Endothelial cell of umbilical vein (primary cell): ENCODE results near the gene AP2A2. TPM values are rescaled to one million over a fixed set of nuclear protein-coding genes. Genes with fewer than 3 reads are reported as not detected.

Experiments used
- BruUV-seq: library from RNA; stranded (reverse); fragments of 400-500 nt; replicated peaks from 2 replicates; lab custom pipeline; 2021; lab: Mats Ljungman, UMichigan
- CTCF ChIA-PET: fragments of 300-600, 350-600 bp; sonication (Branson Sonifier 250); formaldehyde crosslinking; loops from one replicate; lab custom pipeline; 2021; ENCODE audit warnings: antibody characterized with exemption, inconsistent platforms; lab: Charles Lee
- POLR2A ChIA-PET: fragments of 300-600, 350-600 bp; sonication (Branson Sonifier 250); formaldehyde crosslinking; loops from one replicate; lab custom pipeline; 2021; ENCODE audit warnings: antibody characterized with exemption, inconsistent platforms; lab: Charles Lee
- DNase-seq: peaks from one replicate; pipeline ENCODE4 v3.0.0-alpha.2; 2011; ENCODE audit warnings: low read depth, low spot score
- FAIRE-seq: peaks from 2 replicates; lab custom pipeline; 2011; peaks lifted over from hg19 to GRCh38; lab: Jason Lieb, UNC
- H2AFZ ChIP-seq: 2 replicates; pipeline ENCODE4 v1.6.0; 2012; ENCODE audit warnings: low read depth, low read length, control low read depth, inconsistent platforms
- H3K27ac ChIP-seq: 2 replicates; pipeline ENCODE4 v1.5.1; 2011; ENCODE audit warnings: low read depth, mild to moderate bottlenecking, control low read depth, low read length, moderate library complexity; ENCODE audit not compliant: insufficient read depth
- H3K27me3 ChIP-seq, 2 experiments: 2 replicates each; pipeline versions ENCODE4 v1.6.0 to v1.6.1; 2011; ENCODE audit warnings: low read length in 2 of 2, mixed read lengths in 1 of 2; ENCODE audit not compliant: control insufficient read depth in 2 of 2, insufficient read depth in 2 of 2
- H3K36me3 ChIP-seq, 2 experiments: 2 replicates in 1 of 2; 3 replicates in 1 of 2; pipeline ENCODE4 v1.5.1; 2011; ENCODE audit warnings: low read length in 2 of 2, mild to moderate bottlenecking in 1 of 2, moderate library complexity in 1 of 2; ENCODE audit not compliant: control insufficient read depth in 2 of 2, insufficient read depth in 2 of 2; ENCODE audit errors: extremely low read depth in 1 of 2
- H3K4me1 ChIP-seq: 3 replicates; pipeline ENCODE4 v1.5.1; 2011; ENCODE audit warnings: mild to moderate bottlenecking, low read length; ENCODE audit not compliant: control insufficient read depth, insufficient read depth; ENCODE audit errors: extremely low read depth
- H3K4me2 ChIP-seq: 2 replicates; pipeline ENCODE4 v1.6.1; 2011; ENCODE audit warnings: low read length, control low read depth, mixed read lengths; ENCODE audit not compliant: insufficient read depth
- H3K4me3 ChIP-seq, 3 experiments: fragments of 200-600 bp in 1 of 3; sonication (generic), shearing (Covaris generic) in 1 of 3; replicated peaks in 1 of 3; 2 replicates each; pipeline ENCODE4 v1.5.1; 2011 to 2016; ENCODE audit warnings: control low read depth in 3 of 3, low read length in 3 of 3, mild to moderate bottlenecking in 2 of 3, inconsistent platforms in 1 of 3, low read depth in 1 of 3, moderate library complexity in 1 of 3; ENCODE audit not compliant: insufficient read depth in 1 of 3
- H3K79me2 ChIP-seq: 2 replicates; pipeline ENCODE4 v1.6.0; 2012; ENCODE audit warnings: low read length, inconsistent platforms; ENCODE audit not compliant: control insufficient read depth, insufficient read depth
- H3K9ac ChIP-seq: replicated peaks from 2 replicates; pipeline ENCODE3; 2011; ENCODE audit warnings: low read length, control low read depth; ENCODE audit not compliant: insufficient read depth; ENCODE audit errors: extremely low read depth
- H3K9me1 ChIP-seq: replicated peaks from 3 replicates; pipeline ENCODE4 v1.6.0; 2011; ENCODE audit warnings: mild to moderate bottlenecking, low read length; ENCODE audit not compliant: control insufficient read depth, insufficient read depth; ENCODE audit errors: extremely low read depth
- H3K9me3 ChIP-seq: replicated peaks from 2 replicates; pipeline ENCODE4 v1.5.1; 2012; ENCODE audit warnings: low read length, inconsistent platforms; ENCODE audit not compliant: control insufficient read depth, insufficient read depth
- H4K20me1 ChIP-seq: replicated peaks from 2 replicates; pipeline ENCODE3; 2011; ENCODE audit warnings: mild to moderate bottlenecking, low read length; ENCODE audit not compliant: control insufficient read depth, insufficient read depth; ENCODE audit errors: extremely low read depth
- CTCF ChIP-seq, 2 donors: IDR thresholded peaks; 1 replicate in 1 of 2; 2 replicates in 1 of 2; pipeline ENCODE4 v1.5.1; 2011; ENCODE audit warnings: low read length in 2 of 2, mild to moderate bottlenecking in 2 of 2, moderate library complexity in 2 of 2, control low read depth in 1 of 2, inconsistent platforms in 1 of 2, low read depth in 1 of 2; ENCODE audit not compliant: insufficient read depth in 1 of 2; ENCODE audit errors: extremely low read depth in 1 of 2
- EZH2 ChIP-seq: IDR thresholded peaks from 2 replicates; pipeline ENCODE4 v1.6.1; 2012; ENCODE audit warnings: borderline replicate concordance, low read depth, mild to moderate bottlenecking, moderate library complexity, low read length, inconsistent platforms; ENCODE audit not compliant: severe bottlenecking
- FOS ChIP-seq: IDR thresholded peaks from 2 replicates; pipeline ENCODE4 v1.6.1; 2011; ENCODE audit warnings: mild to moderate bottlenecking, low read length, moderate library complexity, borderline replicate concordance; ENCODE audit not compliant: insufficient read depth
- GATA2 ChIP-seq: IDR thresholded peaks from 2 replicates; pipeline ENCODE4 v1.7.0; 2011; ENCODE audit warnings: low read depth, mild to moderate bottlenecking, moderate library complexity, mixed read lengths, low read length; ENCODE audit not compliant: insufficient read length, insufficient read depth
- JUN ChIP-seq: IDR thresholded peaks from 2 replicates; pipeline ENCODE4 v1.6.1; 2011; ENCODE audit warnings: borderline replicate concordance, low read depth; ENCODE audit not compliant: insufficient read length, insufficient read depth
- MYC ChIP-seq: IDR thresholded peaks from one replicate; pipeline ENCODE4 v1.6.1; 2011; ENCODE audit warnings: mild to moderate bottlenecking, low read depth, low read length
- POLR2A ChIP-seq: IDR thresholded peaks from 2 replicates; pipeline ENCODE4 v1.6.1; 2012; ENCODE audit warnings: low read depth, mild to moderate bottlenecking, control low read depth, low read length
- POLR2AphosphoS5 ChIP-seq: IDR thresholded peaks from 2 replicates; pipeline ENCODE4 v1.6.1; 2012; ENCODE audit warnings: low read depth, mild to moderate bottlenecking, control low read depth, low read length, moderate library complexity; ENCODE audit not compliant: insufficient read depth
- dilution Hi-C: fragments of 300-500 bp; cut with MboI; formaldehyde crosslinking; loops from one replicate; pipeline ENCODE4 v1.15.0; 2019; ENCODE audit warnings: low sequenced_read_pairs; ENCODE audit not compliant: extremely low pct_ligation_motif_present
- intact Hi-C: fragments of 100-400 bp; cut with micrococcal nuclease; formaldehyde crosslinking; loops from one replicate; pipeline ENCODE4 v1.10.0; 2022
- polyA plus RNA-seq, 4 experiments: library from polyadenylated mRNA; depleted of rRNA in 3 of 4; stranded (reverse) in 3 of 4; unstranded in 1 of 4; fragments of >200 nt; gene quantifications; 2 replicates each; pipeline versions ENCODE4 v1.2.1 to v1.2.3, GENCODE V29; 2011 to 2012; ENCODE audit warnings: missing spikeins in 1 of 4
- total RNA-seq: library from RNA; stranded (reverse); gene quantifications from 2 replicates; pipeline ENCODE4 v1.2.3, GENCODE V29; 2021
- TF ChIP-seq, protein P1 (sequence below): IDR thresholded peaks from 2 replicates; pipeline ENCODE4 v1.6.1; 2011; ENCODE audit not compliant: insufficient read depth, insufficient read length

The AP2A2 gene
- total and polyA plus RNA-seq, 2 donors (not counting 3 experiments of a cell fraction or from before 2014, with no cell fraction given) = 89.5 to 92.6 TPM

DNA sequence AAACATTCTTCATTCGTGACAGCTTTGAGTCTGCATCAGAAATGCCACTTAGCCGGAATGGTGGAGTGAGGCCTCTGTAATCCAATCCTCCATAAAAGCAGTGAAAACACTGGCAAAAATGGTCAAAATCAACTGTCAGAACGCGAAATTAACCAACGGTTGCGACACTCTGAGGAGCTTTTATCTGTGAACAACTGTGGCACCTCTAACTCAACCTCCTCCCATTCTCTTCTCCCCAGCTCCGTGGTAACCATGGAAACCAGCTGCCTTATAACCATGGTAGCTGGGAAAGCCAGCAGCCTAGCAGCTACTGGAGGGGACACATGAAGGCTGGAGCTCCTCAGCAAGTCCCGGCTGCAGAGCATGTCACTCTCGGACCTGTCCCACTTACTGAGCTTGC lies 20.3 kb downstream of the AP2A2 start:
- intact Hi-C loops (no loop called here), dilution Hi-C loops (no loop called here)
- CTCF ChIA-PET = no interaction called here
- no peak overlapping the region for H2AFZ ChIP-seq
- TF ChIP-seq GATA2 (no peak), FOS (no peak), POLR2A (no peak), POLR2AphosphoS5 (no peak), JUN (no peak), CTCF (IDR thresholded peaks at IDR 0.05; ENCODE audit: extremely low read depth in 1 of 2, insufficient read depth in 1 of 2, low read depth in 1 of 2, low read length in 2 of 2) (no peak), EZH2 (no peak), MYC (no peak)
- TF ChIP-seq, protein P1, sequence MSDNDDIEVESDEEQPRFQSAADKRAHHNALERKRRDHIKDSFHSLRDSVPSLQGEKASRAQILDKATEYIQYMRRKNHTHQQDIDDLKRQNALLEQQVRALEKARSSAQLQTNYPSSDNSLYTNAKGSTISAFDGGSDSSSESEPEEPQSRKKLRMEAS = no peak
- H3K36me3 ChIP-seq = peaks cover 5 to 6% of the 10 kb centered on the region in 2 experiments
- peaks cover 2% of the 10 kb centered on the region for H3K4me1 ChIP-seq
- H3K79me2 ChIP-seq = peaks cover 41% of the 10 kb centered on the region
- H3K9ac ChIP-seq = no peak overlapping the region
- DNase-seq = no peak
- H3K27me3 ChIP-seq = no peaks in the 10 kb centered on the region
- H3K9me3 ChIP-seq = no peaks in the 10 kb centered on the region
- H3K27ac ChIP-seq = no peak overlapping the region
- no peaks in the 10 kb centered on the region for H4K20me1 ChIP-seq
- FAIRE-seq = no peak
- no peaks in the 10 kb centered on the region for H3K9me1 ChIP-seq
- no TSS peak for BruUV-seq
- no peak overlapping the region for H3K4me2 ChIP-seq
- no peak overlapping the region for H3K4me3 ChIP-seq
- POLR2A ChIA-PET = no interaction called here
